OCI-LY1 (cell line): ENCODE results near the gene P3H3.
A peak's percentile ranks its signal among the peaks of the same experiment; 100 is the strongest.

Source experiments
- H2AFZ ChIP-seq: fragments of 200-600 bp; sonication (generic), shearing (Covaris generic); 2 replicates; pipeline ENCODE4 v1.6.0; 2014; ENCODE audit warnings: antibody characterized with exemption, mild to moderate bottlenecking, low read length
- H3F3A ChIP-seq: fragments of 200-600 bp; sonication (generic), shearing (Covaris generic); 2 replicates; pipeline ENCODE4 v1.6.0; 2014; ENCODE audit warnings: mild to moderate bottlenecking, antibody characterized with exemption, low read length, moderate library complexity; ENCODE audit not compliant: insufficient read depth
- H3K27ac ChIP-seq: fragments of 200-600 bp; sonication (generic); 2 replicates; pipeline ENCODE4 v1.5.1; 2014; ENCODE audit warnings: low read length, mixed run types, mild to moderate bottlenecking, low read depth; ENCODE audit not compliant: poor library complexity, severe bottlenecking
- H3K27me3 ChIP-seq: fragments of 200-600 bp; sonication (generic); 2 replicates; pipeline ENCODE4 v1.6.0; 2014; ENCODE audit warnings: antibody characterized with exemption, mild to moderate bottlenecking, low read length, moderate library complexity; ENCODE audit not compliant: insufficient read depth
- H3K36me3 ChIP-seq: fragments of 200-600 bp; sonication (generic); 2 replicates; pipeline ENCODE4 v1.6.1; 2014; ENCODE audit warnings: mild to moderate bottlenecking, antibody characterized with exemption, low read length, moderate library complexity, mixed read lengths; ENCODE audit not compliant: insufficient read depth
- H3K4me1 ChIP-seq: fragments of 200-600 bp; sonication (generic); 2 replicates; pipeline ENCODE4 v1.5.1; 2014; ENCODE audit warnings: mild to moderate bottlenecking, low read length, moderate library complexity; ENCODE audit not compliant: insufficient read depth, severe bottlenecking
- H3K4me2 ChIP-seq: fragments of 200-600 bp; sonication (generic), shearing (Covaris generic); 2 replicates; pipeline ENCODE4 v1.6.1; 2014; ENCODE audit warnings: low read length
- H3K4me3 ChIP-seq: fragments of 200-600 bp; sonication (generic); 2 replicates; pipeline ENCODE4 v1.5.1; 2014; ENCODE audit warnings: low read length, low read depth, mild to moderate bottlenecking, mixed read lengths; ENCODE audit not compliant: poor library complexity, severe bottlenecking
- H3K79me2 ChIP-seq: fragments of 200-600 bp; shearing (Covaris generic); 2 replicates; pipeline ENCODE4 v1.6.1; 2016; ENCODE audit warnings: mixed run types, low read length, mixed read lengths; ENCODE audit not compliant: insufficient read depth
- H3K9ac ChIP-seq: fragments of 200-600 bp; sonication (generic), shearing (Covaris generic); 2 replicates; pipeline ENCODE4 v1.6.1; 2014; ENCODE audit warnings: mild to moderate bottlenecking, low read length, mixed read lengths
- H3K9me2 ChIP-seq: fragments of 200-600 bp; sonication (generic), shearing (Covaris generic); 2 replicates; pipeline ENCODE4 v1.6.1; 2014; ENCODE audit warnings: low read depth, mild to moderate bottlenecking, low read length, mixed read lengths
- H3K9me3 ChIP-seq: fragments of 200-600 bp; shearing (Covaris generic); 2 replicates; pipeline ENCODE4 v1.6.1; 2014; ENCODE audit warnings: low read length, mixed read lengths
- H4K20me1 ChIP-seq: fragments of 200-600 bp; sonication (generic), shearing (Covaris generic); 2 replicates; pipeline ENCODE4 v1.6.0; 2016; ENCODE audit warnings: mild to moderate bottlenecking, low read length; ENCODE audit not compliant: insufficient read depth
- CTCF ChIP-seq: fragments of 200-600 bp; sonication (generic), shearing (Covaris generic); IDR thresholded peaks from 2 replicates; pipeline ENCODE4 v1.5.1; 2017; ENCODE audit warnings: mild to moderate bottlenecking, antibody characterized with exemption, low read length, moderate library complexity, mixed read lengths
- EZH2 ChIP-seq: fragments of 200-600 bp; sonication (generic), shearing (Covaris generic); IDR thresholded peaks from 2 replicates; pipeline ENCODE4 v1.8.0; 2017; ENCODE audit warnings: borderline replicate concordance, mixed run types, mild to moderate bottlenecking, antibody characterized with exemption, low read length, moderate library complexity, mixed read lengths

The P3H3 gene

GRCh38 chr12:6854036-6854435, 25.8 kb downstream of the P3H3 start:
- no peak for TF ChIP-seq CTCF
- TF ChIP-seq EZH2, result no peak
- Histone ChIP-seq H3K9me2 (no peaks in the 10 kb centered on the region), H3K9me3 (no peaks in the 10 kb centered on the region), H3K4me3 (no peak overlapping the region), H3K36me3 (peaks cover 51% of the 10 kb centered on the region), H3K4me1 (peaks cover 33% of the 10 kb centered on the region), H3K4me2 (peak overlapping the region; percentile 94; the same call in 1 of the 2 replicates), H3K9ac (peak overlapping the region; percentile 65; the same call in 1 of the 2 replicates), H3F3A (no peaks in the 10 kb centered on the region), H3K27me3 (no peaks in the 10 kb centered on the region), H4K20me1 (no peaks in the 10 kb centered on the region), H2AFZ (no peak overlapping the region), H3K27ac (no peak overlapping the region), H3K79me2 (peaks cover 20% of the 10 kb centered on the region)

- TF ChIP-seq EZH2 (no peak), CTCF (no peak)
- no peak overlapping the region for H3K9ac ChIP-seq
- H3K9me3 ChIP-seq, result no peaks in the 10 kb centered on the region
- H3K27ac ChIP-seq, result no peak overlapping the region
- no peak overlapping the region for H3K4me2 ChIP-seq
- H3K36me3 ChIP-seq, result peaks cover 51% of the 10 kb centered on the region
- H3K4me3 ChIP-seq, result no peak overlapping the region
- no peaks in the 10 kb centered on the region for H3F3A ChIP-seq
- no peaks in the 10 kb centered on the region for H3K9me2 ChIP-seq
- H3K79me2 ChIP-seq, result peaks cover 18% of the 10 kb centered on the region
- H4K20me1 ChIP-seq, result no peaks in the 10 kb centered on the region
- no peaks in the 10 kb centered on the region for H3K27me3 ChIP-seq
- peaks cover 20% of the 10 kb centered on the region for H3K4me1 ChIP-seq
- H2AFZ ChIP-seq, result no peak overlapping the region
These were observed 27.1 kb downstream of the P3H3 start for GRCh38 chr12:6855322-6855721.

- H3K4me1 ChIP-seq, result peaks cover 4% of the 10 kb centered on the region
- TF ChIP-seq EZH2 (no peak), CTCF (no peak)
- H2AFZ ChIP-seq, result no peak overlapping the region
- no peaks in the 10 kb centered on the region for H3K27me3 ChIP-seq
- H3F3A ChIP-seq, result no peaks in the 10 kb centered on the region
- H3K27ac ChIP-seq, result no peak overlapping the region
- no peak overlapping the region for H3K4me3 ChIP-seq
- no peaks in the 10 kb centered on the region for H4K20me1 ChIP-seq
- no peaks in the 10 kb centered on the region for H3K9me3 ChIP-seq
- no peak overlapping the region for H3K9ac ChIP-seq
- no peaks in the 10 kb centered on the region for H3K9me2 ChIP-seq
- no peak overlapping the region for H3K4me2 ChIP-seq
- H3K36me3 ChIP-seq, result peaks cover 86% of the 10 kb centered on the region
- H3K79me2 ChIP-seq, result peaks cover 3% of the 10 kb centered on the region
These were observed 30.6 kb downstream of the P3H3 start for GRCh38 chr12:6858799-6859198.
